AG04450 (cell line): ENCODE data around the gene FAM171A1. TPM values are rescaled to one million over a fixed set of nuclear protein-coding genes. Genes with fewer than 3 reads are reported as not detected.

Source experiments
- CTCF ChIA-PET: fragments of 300-600, 350-600 bp; formaldehyde crosslinking; extraction: SDS; loops from one replicate; lab custom pipeline; 2022; ENCODE audit warnings: antibody characterized with exemption, inconsistent platforms; lab: Charles Lee
- POLR2A ChIA-PET: fragments of 350-600 bp; formaldehyde crosslinking; extraction: SDS; loops from one replicate; lab custom pipeline; 2021; ENCODE audit warnings: antibody characterized with exemption, inconsistent platforms; lab: Yijun Ruan, JAX
- DNase-seq: peaks from one replicate; pipeline ENCODE4 v3.0.0-alpha.2; 2011; ENCODE audit warnings: low read depth, low spot score
- H3K27ac ChIP-seq: one replicate; pipeline ENCODE4 v1.5.1; 2012; ENCODE audit warnings: low read depth, low read length, control low read depth
- H3K27me3 ChIP-seq: one replicate; pipeline ENCODE4 v1.6.0; 2012; ENCODE audit warnings: low read length; ENCODE audit not compliant: control insufficient read depth, insufficient read depth
- H3K4me3 ChIP-seq: 2 replicates; pipeline ENCODE4 v1.5.1; 2011; ENCODE audit warnings: mild to moderate bottlenecking, low read depth, low read length, control low read depth
- H3K9me3 ChIP-seq: 2 replicates; pipeline ENCODE4 v1.5.1; 2012; ENCODE audit warnings: low read length; ENCODE audit not compliant: control insufficient read depth, insufficient read depth
- CTCF ChIP-seq: IDR thresholded peaks from 2 replicates; pipeline ENCODE4 v1.5.1; 2011; ENCODE audit warnings: low read depth, low read length, control low read depth, inconsistent platforms
- polyA plus RNA-seq: library from polyadenylated mRNA; depleted of rRNA; stranded (reverse); fragments of >200 nt; gene quantifications from 2 replicates; pipeline ENCODE4 v1.2.3, GENCODE V29; 2011

The FAM171A1 gene
- polyA plus RNA-seq, 1 experiment, result 22.4 TPM

GRCh38 chr10:15216700-15217099 is 154.4 kb downstream of the FAM171A1 start:
- Histone ChIP-seq H3K27ac (no peak overlapping the region), H3K9me3 (peaks cover 20% of the 10 kb centered on the region), H3K27me3 (no peaks in the 10 kb centered on the region), H3K4me3 (no peak overlapping the region)
- no peak for TF ChIP-seq CTCF
- POLR2A ChIA-PET, result no interaction called here
- DNase-seq, result no peak
- CTCF ChIA-PET, result no interaction called here

GRCh38 chr10:15214237-15214636 is 156.9 kb downstream of the FAM171A1 start:
- Histone ChIP-seq H3K9me3 (peaks cover 20% of the 10 kb centered on the region), H3K4me3 (no peak overlapping the region), H3K27ac (no peak overlapping the region), H3K27me3 (no peaks in the 10 kb centered on the region)
- CTCF ChIA-PET, result no interaction called here
- POLR2A ChIA-PET, result no interaction called here
- DNase-seq, result no peak
- TF ChIP-seq CTCF, result no peak

GRCh38 chr10:15213461-15213861 is 157.6 kb downstream of the FAM171A1 start:
- H3K27ac ChIP-seq, result no peak overlapping the region
- POLR2A ChIA-PET, result no interaction called here
- H3K27me3 ChIP-seq, result no peaks in the 10 kb centered on the region
- CTCF ChIA-PET, result no interaction called here
- H3K4me3 ChIP-seq, result no peak overlapping the region
- DNase-seq, result no peak
- TF ChIP-seq CTCF, result no peak
- peaks cover 20% of the 10 kb centered on the region for H3K9me3 ChIP-seq

- POLR2A ChIA-PET, result interaction anchor here (0.6 to 1.4 kb wide), 5 partner anchors 12 to 118 kb away, joined by 3 to 4 read pairs (median 4); partner anchors contain the start of gene NMT2
Observed at GRCh38 chr10:15211464-15211979, 159.6 kb downstream of the FAM171A1 start.

More at GRCh38 chr10:15211464-15211979, 159.6 kb downstream of the FAM171A1 start:
- Histone ChIP-seq H3K9me3 (peaks cover 20% of the 10 kb centered on the region), H3K27me3 (no peaks in the 10 kb centered on the region), H3K27ac (peak overlapping the region; percentile 82), H3K4me3 (peak overlapping the region; percentile 15)
- no peak for TF ChIP-seq CTCF
- peak; percentile 67 for DNase-seq
- CTCF ChIA-PET, result interaction anchor here (0.7 to 1.5 kb wide), 6 partner anchors 10 to 364 kb away, joined by 3 to 13 read pairs (median 5); partner anchors contain the start of gene FAM171A1
